ENCODE data around the gene A4GALT. TPM values are rescaled to one million over a fixed set of nuclear protein-coding genes. Genes with fewer than 3 reads are reported as not detected.

The A4GALT gene
- total RNA-seq, 1 donor from 2014 or later = 2.6 TPM

DNA sequence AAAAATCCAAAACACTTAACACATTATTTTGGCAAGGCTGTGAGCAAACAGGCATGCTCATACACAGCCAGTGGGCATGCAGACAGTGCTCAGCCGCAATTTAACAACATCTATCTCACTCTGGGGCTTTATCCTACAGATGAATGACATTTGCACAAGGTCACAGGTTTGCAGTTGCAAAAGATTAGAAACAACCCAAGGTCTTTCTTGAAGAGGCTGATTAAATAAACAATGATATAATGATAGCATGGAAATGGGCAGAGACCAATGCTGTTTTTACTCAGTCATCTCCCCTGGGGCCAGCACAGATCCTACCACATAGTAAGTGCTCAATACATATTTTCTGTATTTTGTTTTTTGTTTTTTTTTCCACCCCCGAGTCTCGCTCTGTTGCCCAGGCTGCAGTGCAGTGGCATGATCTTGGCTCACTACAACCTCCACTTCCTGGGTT lies 9.4 kb downstream of the A4GALT start:
- Histone ChIP-seq H4K20me1 (ENCODE audit: low read depth) (peaks cover 5% of the 10 kb centered on the region), H3K9ac (no peak overlapping the region), H3K27ac (no peak overlapping the region), H3K36me3 (no peaks in the 10 kb centered on the region), H3K9me3 (ENCODE audit: low read depth) (no peaks in the 10 kb centered on the region), H3K79me2 (ENCODE audit: low read depth) (peaks cover 9% of the 10 kb centered on the region), H3K4me2 (no peak overlapping the region), H3F3A (ENCODE audit: low read depth) (no peaks in the 10 kb centered on the region), H3K4me3 (no peak overlapping the region), H2AFZ (replicated peaks) (no peak overlapping the region), H3K27me3 (no peaks in the 10 kb centered on the region), H3K4me1 (no peaks in the 10 kb centered on the region)
- Mint-ChIP-seq H3K27me3 (ENCODE audit: insufficient read depth, low read depth) (peaks cover 10% of the 10 kb centered on the region), H3K4me3 (no peak overlapping the region), H3K27ac (no peak overlapping the region), H3K4me1 (peaks cover 9% of the 10 kb centered on the region), H3K36me3 (peaks cover 3% of the 10 kb centered on the region), H3K9me3 (peaks cover 11% of the 10 kb centered on the region)
- DNase-seq (ENCODE audit: low spot score) = no peak
- no peak for TF ChIP-seq EZH2 (IDR thresholded peaks at IDR 0.05)
- TF ChIP-seq, protein P1, sequence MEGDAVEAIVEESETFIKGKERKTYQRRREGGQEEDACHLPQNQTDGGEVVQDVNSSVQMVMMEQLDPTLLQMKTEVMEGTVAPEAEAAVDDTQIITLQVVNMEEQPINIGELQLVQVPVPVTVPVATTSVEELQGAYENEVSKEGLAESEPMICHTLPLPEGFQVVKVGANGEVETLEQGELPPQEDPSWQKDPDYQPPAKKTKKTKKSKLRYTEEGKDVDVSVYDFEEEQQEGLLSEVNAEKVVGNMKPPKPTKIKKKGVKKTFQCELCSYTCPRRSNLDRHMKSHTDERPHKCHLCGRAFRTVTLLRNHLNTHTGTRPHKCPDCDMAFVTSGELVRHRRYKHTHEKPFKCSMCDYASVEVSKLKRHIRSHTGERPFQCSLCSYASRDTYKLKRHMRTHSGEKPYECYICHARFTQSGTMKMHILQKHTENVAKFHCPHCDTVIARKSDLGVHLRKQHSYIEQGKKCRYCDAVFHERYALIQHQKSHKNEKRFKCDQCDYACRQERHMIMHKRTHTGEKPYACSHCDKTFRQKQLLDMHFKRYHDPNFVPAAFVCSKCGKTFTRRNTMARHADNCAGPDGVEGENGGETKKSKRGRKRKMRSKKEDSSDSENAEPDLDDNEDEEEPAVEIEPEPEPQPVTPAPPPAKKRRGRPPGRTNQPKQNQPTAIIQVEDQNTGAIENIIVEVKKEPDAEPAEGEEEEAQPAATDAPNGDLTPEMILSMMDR (IDR thresholded peaks at IDR 0.05) = no peak

DNA sequence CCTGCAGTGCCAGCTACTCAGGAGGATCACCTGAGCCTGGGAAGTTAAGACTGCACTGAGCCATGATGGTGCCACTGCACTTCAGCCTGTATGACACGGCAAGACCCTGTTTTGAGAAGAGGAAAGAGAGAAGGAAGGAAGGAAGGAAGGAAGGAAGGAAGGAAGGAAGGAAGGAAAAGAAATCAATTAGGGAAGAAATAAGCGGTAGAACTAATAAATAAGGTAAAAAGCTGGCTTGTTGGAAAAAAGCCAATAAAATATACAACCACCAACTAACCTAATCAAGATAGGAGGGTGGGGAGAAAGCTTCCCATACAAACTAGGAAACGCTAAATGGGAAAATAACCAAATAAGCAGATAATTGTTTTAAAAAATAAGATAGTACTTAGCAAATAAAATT lies 12.3 kb downstream of the A4GALT start:
- no peak overlapping the region for H3K4me3 ChIP-seq
- H3K9me3 ChIP-seq (ENCODE audit: low read depth) = no peaks in the 10 kb centered on the region
- H3K36me3 ChIP-seq = no peaks in the 10 kb centered on the region
- no peak overlapping the region for H3K9ac ChIP-seq
- Mint-ChIP-seq H3K27me3 (ENCODE audit: insufficient read depth, low read depth) (peaks cover 4% of the 10 kb centered on the region), H3K4me1 (peaks cover 5% of the 10 kb centered on the region), H3K27ac (no peak overlapping the region), H3K4me3 (no peak overlapping the region), H3K36me3 (peaks cover 3% of the 10 kb centered on the region), H3K9me3 (peaks cover 11% of the 10 kb centered on the region)
- H3K27ac ChIP-seq = no peak overlapping the region
- peaks cover 9% of the 10 kb centered on the region for H3K79me2 ChIP-seq (ENCODE audit: low read depth)
- TF ChIP-seq EZH2phosphoT487 (IDR thresholded peaks at IDR 0.05) = no peak
- TF ChIP-seq, protein P1 (IDR thresholded peaks at IDR 0.05) = no peak
- H3K27me3 ChIP-seq = no peaks in the 10 kb centered on the region
- H4K20me1 ChIP-seq (ENCODE audit: low read depth) = peaks cover 12% of the 10 kb centered on the region
- H3K4me1 ChIP-seq = no peaks in the 10 kb centered on the region
- H3K4me2 ChIP-seq = no peak overlapping the region
- DNase-seq (ENCODE audit: low spot score) = no peak
- no peaks in the 10 kb centered on the region for H3F3A ChIP-seq (ENCODE audit: low read depth)
- no peak overlapping the region for H2AFZ ChIP-seq (replicated peaks)

DNA sequence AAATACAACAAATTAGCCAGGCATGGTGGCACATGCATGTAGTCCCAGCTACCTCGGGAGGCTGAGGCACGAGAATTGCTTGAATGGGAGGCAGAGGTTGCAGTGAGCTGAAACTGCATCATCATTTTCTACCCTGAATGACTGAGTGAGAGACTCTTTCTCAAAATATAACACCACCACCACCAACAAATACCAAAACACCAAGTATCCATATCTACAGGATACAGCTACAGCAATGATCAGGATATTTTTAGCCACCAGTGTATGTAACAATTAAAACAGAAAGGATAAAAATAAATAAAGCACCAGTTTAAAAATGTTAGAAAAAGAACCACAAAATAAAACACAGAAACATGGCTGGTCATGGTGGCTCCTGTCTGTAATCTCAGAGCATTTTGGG lies 13.2 kb downstream of the A4GALT start:
- TF ChIP-seq, protein P1 (IDR thresholded peaks at IDR 0.05) = no peak
- TF ChIP-seq EZH2phosphoT487 (IDR thresholded peaks at IDR 0.05) = no peak
- no peak for TF ChIP-seq EZH2 (IDR thresholded peaks at IDR 0.05)
- peaks cover 11% of the 10 kb centered on the region for H3K9me3 Mint-ChIP-seq
- H3K36me3 Mint-ChIP-seq = peaks cover 3% of the 10 kb centered on the region
- Histone ChIP-seq H3K4me2 (no peak overlapping the region), H3K36me3 (no peaks in the 10 kb centered on the region), H3K79me2 (ENCODE audit: low read depth) (peaks cover 9% of the 10 kb centered on the region), H3F3A (ENCODE audit: low read depth) (no peaks in the 10 kb centered on the region), H3K27ac (no peak overlapping the region), H3K9me3 (ENCODE audit: low read depth) (no peaks in the 10 kb centered on the region), H2AFZ (replicated peaks) (no peak overlapping the region), H3K4me3 (no peak overlapping the region), H3K9ac (no peak overlapping the region), H4K20me1 (ENCODE audit: low read depth) (peaks cover 12% of the 10 kb centered on the region), H3K4me1 (no peaks in the 10 kb centered on the region), H3K27me3 (no peaks in the 10 kb centered on the region)
- H3K27ac Mint-ChIP-seq = no peak overlapping the region
- no peak overlapping the region for H3K4me3 Mint-ChIP-seq
- DNase-seq (ENCODE audit: low spot score) = no peak
- H3K27me3 Mint-ChIP-seq (ENCODE audit: insufficient read depth, low read depth) = peaks cover 4% of the 10 kb centered on the region
- peaks cover 5% of the 10 kb centered on the region for H3K4me1 Mint-ChIP-seq
